T-cell (primary cell): ENCODE measurements around the gene CABLES2. TPM values are rescaled to one million over a fixed set of nuclear protein-coding genes. Genes with fewer than 3 reads are reported as not detected.
A peak's percentile ranks its signal among the peaks of the same experiment; 100 is the strongest.

Experiments
- ATAC-seq, 4 experiments: fragments of 200-7000 bp in 3 of 4; fragments of 150-1000 bp in 1 of 4; cut with Tn5 transposase; replicated peaks in 1 of 4; 1 replicate in 3 of 4; 2 replicates in 1 of 4; pipeline ENCODE4 v1.10.0; 2021; ENCODE audit warnings: moderate library complexity in 3 of 4, mild to moderate bottlenecking in 2 of 4, moderate number of reproducible peaks in 1 of 4
- CTCF ChIA-PET, 2 donors: fragments of 300-600 bp; sonication (Branson Sonifier 250); formaldehyde crosslinking; loops; one replicate each; lab custom pipeline; 2022; ENCODE audit warnings: antibody characterized with exemption in 2 of 2; lab: Charles Lee
- POLR2A ChIA-PET, 2 donors: fragments of 300-600 bp; sonication (Branson Sonifier 250); formaldehyde crosslinking; loops; one replicate each; lab custom pipeline; 2022; ENCODE audit warnings: antibody characterized with exemption in 2 of 2; lab: Charles Lee
- DNase-seq, 35 experiments: peaks; one replicate each; pipeline versions ENCODE4 v3.0.0 to v3.0.0-alpha.2; 2013 to 2023
- H3K27ac ChIP-seq: one replicate; pipeline ENCODE4 v1.5.1; 2013; ENCODE audit warnings: low read length
- H3K27me3 ChIP-seq, 2 experiments: replicated peaks in 1 of 2; 1 replicate in 1 of 2; 2 replicates in 1 of 2; pipeline versions ENCODE4 v1.6.1 to v1.7.0; 2013; ENCODE audit warnings: low read length in 1 of 2, mixed read lengths in 1 of 2; ENCODE audit not compliant: control insufficient read depth in 2 of 2, insufficient read depth in 2 of 2; ENCODE audit errors: extremely low read depth in 1 of 2
- H3K36me3 ChIP-seq, 2 donors: 1 replicate in 1 of 2; 2 replicates in 1 of 2; pipeline versions ENCODE4 v1.6.1 to v1.7.0; 2013; ENCODE audit warnings: low read length in 1 of 2; ENCODE audit not compliant: control insufficient read depth in 2 of 2, insufficient read depth in 1 of 2; ENCODE audit errors: extremely low read depth in 1 of 2
- H3K4me1 ChIP-seq, 2 experiments: 1 replicate in 1 of 2; 2 replicates in 1 of 2; pipeline versions ENCODE4 v1.6.1 to v1.7.0; 2013; ENCODE audit warnings: low read length in 2 of 2, mixed read lengths in 1 of 2; ENCODE audit not compliant: insufficient read depth in 2 of 2, control insufficient read depth in 1 of 2; ENCODE audit errors: extremely low read depth in 1 of 2
- H3K4me3 ChIP-seq, 2 donors: 1 replicate in 1 of 2; 2 replicates in 1 of 2; pipeline versions ENCODE4 v1.5.1 to v1.7.0; 2013; ENCODE audit warnings: mild to moderate bottlenecking in 2 of 2, low read length in 1 of 2, moderate library complexity in 1 of 2; ENCODE audit not compliant: control insufficient read depth in 1 of 2; ENCODE audit errors: extremely low read depth in 1 of 2
- H3K9me3 ChIP-seq: 2 replicates; pipeline ENCODE4 v1.7.0; 2013
- H3K27ac Mint-ChIP-seq, 2 donors: one replicate each; pipeline ENCODE4 v1.8.0; 2020 to 2021; ENCODE audit warnings: mild to moderate bottlenecking in 2 of 2, mixed read lengths in 2 of 2
- H3K27me3 Mint-ChIP-seq, 2 donors: one replicate each; pipeline ENCODE4 v1.8.0; 2021 to 2022; ENCODE audit warnings: mixed read lengths in 2 of 2
- H3K36me3 Mint-ChIP-seq: one replicate; pipeline ENCODE4 v1.8.0; 2021; ENCODE audit warnings: mixed read lengths
- H3K4me1 Mint-ChIP-seq, 3 donors: one replicate each; pipeline ENCODE4 v1.8.0; 2020 to 2022; ENCODE audit warnings: mixed read lengths in 3 of 3, mild to moderate bottlenecking in 1 of 3
- H3K4me3 Mint-ChIP-seq, 3 donors: one replicate each; pipeline ENCODE4 v1.8.0; 2020 to 2022; ENCODE audit warnings: mild to moderate bottlenecking in 3 of 3, mixed read lengths in 3 of 3, moderate library complexity in 3 of 3
- H3K9me3 Mint-ChIP-seq, 3 donors: one replicate each; pipeline ENCODE4 v1.8.0; 2020 to 2022; ENCODE audit warnings: mixed read lengths in 3 of 3
- WGBS: methylation state at CpG from one replicate; pipeline ENCODE4 v1.1.5; 2013; ENCODE audit warnings: missing lambda C conversion rate; ENCODE audit not compliant: insufficient coverage; 5-methylcytosine and 5-hydroxymethylcytosine counted together
- total RNA-seq, 35 experiments: library from RNA in 6 of 35; stranded (reverse) in 6 of 35; fragments of 120-200 nt in 1 of 35; gene quantifications; one replicate each; pipeline versions ENCODE4 v1.2.1 to v1.2.4 and lab custom pipeline; 2013 to 2026

CABLES2 gene
- total RNA-seq: 1 to 10 TPM; 4.3 to 6.8 (median 5.6) TPM
- 2.8 TPM for total RNA-seq (2013)
- total RNA-seq (lab: John Stamatoyannopoulos, UW): 1.8 to 14.7 (median 9.1) reads per million in 29 experiments

DNA sequence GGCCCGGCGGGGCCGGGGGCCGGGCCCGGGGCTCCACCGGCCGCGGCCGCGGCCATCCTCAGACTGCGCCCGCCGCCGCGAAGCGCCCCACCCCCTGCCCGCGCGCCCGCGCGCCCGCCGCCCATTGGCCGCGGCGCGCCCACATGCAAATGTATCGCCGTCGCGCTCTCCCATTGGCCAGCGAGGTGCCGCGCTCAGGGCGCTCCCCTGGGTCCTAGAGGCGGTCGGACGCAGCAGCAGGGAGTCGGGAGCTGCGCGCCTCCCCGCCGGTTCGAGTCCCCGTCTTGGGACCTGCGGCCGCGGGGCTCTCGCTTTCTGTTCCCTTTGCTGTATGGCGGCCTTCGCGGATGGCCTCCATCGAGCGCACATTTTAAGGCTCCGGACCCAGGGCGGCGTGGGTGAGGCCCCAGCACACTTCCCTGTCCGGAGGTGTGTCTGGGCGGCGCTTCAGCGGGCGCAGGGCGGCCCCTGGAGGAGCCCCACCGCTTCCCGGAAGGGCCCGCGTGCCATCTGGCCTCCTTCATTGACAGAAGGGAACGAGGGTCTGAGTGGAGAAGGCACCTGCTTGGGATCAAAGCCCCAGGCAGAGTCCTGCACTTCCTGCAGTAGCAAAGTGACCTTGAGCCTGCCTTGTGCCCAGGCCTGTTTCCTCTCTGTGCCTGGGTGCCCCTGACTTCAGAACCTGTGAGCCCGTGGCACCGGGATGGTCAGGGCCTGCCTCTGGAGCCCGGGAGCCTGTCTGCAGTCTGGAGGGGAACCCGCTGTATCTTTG lies at the start of gene CABLES2:
CABLES2 (minus strand) TSS at position 65 of the 772 bp plus-strand sequence; CDS start at position 56, 9 bp downstream.
- DNase-seq: peak; percentile 80 to 94 (median 89)
- peaks cover 20 to 44% (median 39%) of the 10 kb centered on the region in 3 donors for H3K4me1 Mint-ChIP-seq
- H3K27me3 Mint-ChIP-seq: no peaks in the 10 kb centered on the region
- WGBS: 5% methylated on average over 73 of the region's 73 CpGs
- Histone ChIP-seq H3K4me3 (peak within 1 kb of the TSS; percentile 72 to 73), H3K36me3 (no peaks in the 10 kb centered on the region), H3K27me3 (peaks cover 0 to 5% of the 10 kb centered on the region in 2 experiments), H3K4me1 (peaks cover 5 to 46% of the 10 kb centered on the region in 2 experiments), H3K27ac (peak within 1 kb of the TSS; percentile 32), H3K9me3 (no peaks in the 10 kb centered on the region)
- peak; percentile 91 to 95 (median 94) for ATAC-seq
- H3K27ac Mint-ChIP-seq: peak within 1 kb of the TSS; percentile 52 to 57
- peak within 1 kb of the TSS; percentile 74 to 80 (median 79) for H3K4me3 Mint-ChIP-seq
- no peaks in the 10 kb centered on the region for H3K9me3 Mint-ChIP-seq
- H3K36me3 Mint-ChIP-seq: peaks cover 4% of the 10 kb centered on the region
- POLR2A ChIA-PET: no interaction called here
- CTCF ChIA-PET: no interaction called here

DNA sequence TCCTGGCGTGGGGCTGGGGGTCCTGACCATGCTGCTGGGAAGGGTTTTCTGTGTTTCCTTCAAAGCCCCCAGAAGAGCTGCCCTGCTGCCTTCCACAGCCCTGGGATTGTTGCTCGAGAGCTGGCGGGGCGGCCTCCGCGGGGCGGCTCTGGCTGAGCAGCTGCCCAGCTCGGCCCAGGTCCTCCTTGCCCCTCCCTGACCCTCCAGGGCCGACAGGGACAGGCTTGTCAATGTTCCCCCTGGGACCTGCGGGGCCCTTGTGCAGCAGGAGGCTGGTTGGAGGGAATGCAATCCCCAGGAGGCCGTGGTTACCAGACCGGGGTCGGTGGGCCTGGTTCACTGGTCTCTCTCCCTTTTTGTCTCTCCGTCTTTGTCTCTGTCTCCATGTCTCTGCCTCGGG lies 48.8 kb upstream of the CABLES2 start:
- Mint-ChIP-seq H3K4me1 (no peaks in the 10 kb centered on the region), H3K9me3 (no peaks in the 10 kb centered on the region), H3K27me3 (peaks cover 0 to 17% of the 10 kb centered on the region in 2 donors), H3K27ac (no peak overlapping the region), H3K36me3 (no peaks in the 10 kb centered on the region), H3K4me3 (no peak overlapping the region)
- no peaks in the 10 kb centered on the region for H3K9me3 ChIP-seq
- H3K27ac ChIP-seq: no peak overlapping the region
- no peak overlapping the region for H3K4me3 ChIP-seq
- ChIA-PET POLR2A (no interaction called here), CTCF (no interaction called here)
- no peaks in the 10 kb centered on the region for H3K36me3 ChIP-seq
- no peak for DNase-seq
- ATAC-seq: no peak
- WGBS: 70% methylated on average over 14 of the region's 15 CpGs
- H3K27me3 ChIP-seq: peaks cover 0 to 37% of the 10 kb centered on the region in 2 experiments
- no peaks in the 10 kb centered on the region for H3K4me1 ChIP-seq

- H3K27me3 Mint-ChIP-seq: peaks cover 0 to 17% of the 10 kb centered on the region in 2 donors
- ChIA-PET POLR2A (no interaction called here), CTCF (no interaction called here)
- H3K27me3 ChIP-seq: peaks cover 0 to 38% of the 10 kb centered on the region in 2 experiments
- H3K4me3 Mint-ChIP-seq: no peak overlapping the region
- H3K4me1 Mint-ChIP-seq: no peaks in the 10 kb centered on the region
- no peaks in the 10 kb centered on the region for H3K36me3 Mint-ChIP-seq
- 60% methylated on average over 22 of the region's 30 CpGs for WGBS
- H3K9me3 Mint-ChIP-seq: no peaks in the 10 kb centered on the region
- no peaks in the 10 kb centered on the region for H3K36me3 ChIP-seq
- H3K4me3 ChIP-seq: no peak overlapping the region
- no peaks in the 10 kb centered on the region for H3K4me1 ChIP-seq
- ATAC-seq: no peak
- no peak overlapping the region for H3K27ac Mint-ChIP-seq
- H3K9me3 ChIP-seq: no peaks in the 10 kb centered on the region
- no peak for DNase-seq
- no peak overlapping the region for H3K27ac ChIP-seq
Observed at GRCh38 chr20:62454904-62455636, 48.0 kb upstream of the CABLES2 start.

DNA sequence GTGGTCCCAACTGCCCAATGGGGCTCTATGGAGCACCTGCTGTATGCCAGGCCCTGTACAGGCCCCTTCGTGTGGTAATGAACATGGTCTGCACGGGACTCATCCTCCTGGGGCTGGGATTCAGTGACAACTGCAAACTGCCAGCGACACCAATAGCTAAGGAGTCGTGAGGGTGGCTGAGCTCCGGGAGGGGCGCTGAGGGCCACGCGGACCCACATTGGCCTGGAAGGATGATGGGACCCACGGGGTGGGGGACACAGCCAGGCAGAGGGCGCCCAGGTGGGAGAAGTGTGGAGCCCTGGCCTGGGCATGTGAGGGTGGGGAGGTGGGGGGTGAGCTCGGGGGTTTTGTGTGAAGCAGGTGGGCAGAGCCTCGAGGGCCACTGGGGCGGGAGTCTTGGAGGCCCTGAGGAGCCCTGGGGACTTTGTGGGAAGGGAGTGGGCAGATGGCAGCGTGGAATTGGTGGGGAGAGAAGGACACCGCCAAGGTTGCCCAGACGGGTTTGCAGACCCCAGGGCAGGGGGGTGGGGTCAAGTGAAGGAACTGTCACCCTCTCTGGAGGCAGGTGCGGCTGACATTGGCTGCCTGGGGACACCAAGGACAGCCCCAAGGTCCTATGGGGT lies 46.2 kb upstream of the CABLES2 start:
- no peak for DNase-seq
- H3K9me3 Mint-ChIP-seq: no peaks in the 10 kb centered on the region
- CTCF ChIA-PET: no interaction called here
- no peaks in the 10 kb centered on the region for H3K9me3 ChIP-seq
- H3K27me3 Mint-ChIP-seq: peaks cover 3 to 22% of the 10 kb centered on the region in 2 donors
- WGBS: 74% methylated on average over 17 of the region's 17 CpGs
- no peak for ATAC-seq
- no peaks in the 10 kb centered on the region for H3K36me3 Mint-ChIP-seq
- H3K4me1 ChIP-seq: no peaks in the 10 kb centered on the region
- no peaks in the 10 kb centered on the region for H3K36me3 ChIP-seq
- no peaks in the 10 kb centered on the region for H3K4me1 Mint-ChIP-seq
- no peak overlapping the region for H3K4me3 Mint-ChIP-seq
- H3K27ac Mint-ChIP-seq: no peak overlapping the region
- no peak overlapping the region for H3K27ac ChIP-seq
- no peak overlapping the region for H3K4me3 ChIP-seq
- peaks cover 0 to 43% of the 10 kb centered on the region in 2 experiments for H3K27me3 ChIP-seq
- POLR2A ChIA-PET: no interaction called here

DNA sequence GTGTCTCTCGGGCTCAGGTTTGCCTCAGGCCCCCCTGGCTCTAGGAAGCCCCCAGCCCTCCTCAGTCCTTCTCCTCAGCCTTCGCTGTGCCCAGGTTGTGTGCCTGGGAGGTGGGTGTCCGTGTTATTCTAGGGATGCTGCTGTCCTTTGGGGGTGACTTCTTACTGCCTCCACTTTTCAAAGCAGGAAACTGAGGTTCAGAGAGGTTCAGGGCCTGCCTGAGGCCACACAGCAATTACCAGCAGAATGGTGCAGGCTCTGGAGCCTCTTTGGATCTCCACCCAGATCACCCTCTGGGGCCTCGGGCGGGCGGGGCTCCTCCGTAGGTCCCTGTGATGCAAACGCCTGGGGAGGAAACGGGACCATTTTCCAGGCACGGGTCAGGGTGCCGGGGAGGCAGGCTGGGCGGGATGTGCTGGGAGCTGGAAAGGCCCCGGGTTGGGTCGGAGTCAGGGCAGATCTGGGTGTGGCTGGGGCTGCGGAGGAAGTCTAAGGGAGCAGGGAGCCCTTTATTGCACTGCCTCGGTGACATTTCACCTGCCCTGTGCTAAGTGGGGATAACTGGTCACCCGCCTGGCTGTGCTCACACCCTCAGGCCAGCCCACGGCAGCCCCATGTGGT lies 45.5 kb upstream of the CABLES2 start:
- Mint-ChIP-seq H3K4me3 (no peak overlapping the region), H3K36me3 (no peaks in the 10 kb centered on the region), H3K27me3 (peaks cover 3 to 23% of the 10 kb centered on the region in 2 donors), H3K4me1 (no peaks in the 10 kb centered on the region), H3K27ac (no peak overlapping the region), H3K9me3 (no peaks in the 10 kb centered on the region)
- Histone ChIP-seq H3K36me3 (no peaks in the 10 kb centered on the region), H3K9me3 (no peaks in the 10 kb centered on the region), H3K4me1 (no peaks in the 10 kb centered on the region), H3K27me3 (peaks cover 0 to 48% of the 10 kb centered on the region in 2 experiments), H3K4me3 (no peak overlapping the region), H3K27ac (no peak overlapping the region)
- ATAC-seq (no peak), DNase-seq (no peak)
- POLR2A ChIA-PET: no interaction called here
- 76% methylated on average over 15 of the region's 18 CpGs for WGBS
- CTCF ChIA-PET: no interaction called here

DNA sequence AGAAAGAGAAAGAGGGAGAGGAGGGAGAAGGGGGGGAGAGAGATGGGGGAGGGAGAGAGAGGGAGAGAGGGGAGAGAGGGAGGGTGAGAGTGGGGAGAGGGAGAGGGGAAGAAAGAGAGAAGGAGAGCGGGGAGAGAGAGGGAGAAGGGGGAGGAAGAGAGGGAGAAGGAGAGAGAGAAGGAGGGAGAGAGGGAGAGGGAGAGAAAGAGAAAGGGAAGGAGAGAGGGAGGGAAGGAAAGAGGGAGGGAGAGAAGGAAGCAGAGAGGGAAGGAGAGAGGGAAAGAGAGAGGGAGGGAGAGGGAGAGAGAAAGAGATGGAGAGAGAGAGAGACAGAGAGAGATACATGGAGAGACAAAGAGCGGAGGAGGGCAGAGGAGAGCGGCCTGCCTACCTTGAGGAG lies 44.9 kb upstream of the CABLES2 start:
- H3K4me3 Mint-ChIP-seq: no peak overlapping the region
- no peak overlapping the region for H3K27ac ChIP-seq
- H3K4me3 ChIP-seq: no peak overlapping the region
- H3K36me3 ChIP-seq: no peaks in the 10 kb centered on the region
- no peaks in the 10 kb centered on the region for H3K9me3 Mint-ChIP-seq
- H3K27me3 ChIP-seq: peaks cover 0 to 51% of the 10 kb centered on the region in 2 experiments
- ATAC-seq (no peak), DNase-seq (no peak)
- H3K9me3 ChIP-seq: no peaks in the 10 kb centered on the region
- no peak overlapping the region for H3K27ac Mint-ChIP-seq
- POLR2A ChIA-PET: no interaction called here
- H3K4me1 ChIP-seq: no peaks in the 10 kb centered on the region
- H3K4me1 Mint-ChIP-seq: no peaks in the 10 kb centered on the region
- WGBS: 92% methylated on average over 2 of the region's 3 CpGs
- CTCF ChIA-PET: no interaction called here
- no peaks in the 10 kb centered on the region for H3K36me3 Mint-ChIP-seq
- H3K27me3 Mint-ChIP-seq: peaks cover 3 to 23% of the 10 kb centered on the region in 2 donors
